Right atrium auricular region (tissue), 2 donors: Measurements from ENCODE around the gene HDAC11. TPM values are rescaled to one million over a fixed set of nuclear protein-coding genes. Genes with fewer than 3 reads are reported as not detected.
A peak's percentile ranks its signal among the peaks of the same experiment; 100 is the strongest.

Source experiments
- DNase-seq: peaks from one replicate; pipeline ENCODE4 v3.0.0-alpha.2; 2019; ENCODE audit warnings: low spot score
- H3K27ac ChIP-seq, 2 donors: fragments of 200-600 bp; sonication (generic); 1 replicate in 1 of 2; 2 replicates in 1 of 2; pipeline ENCODE4 v1.5.1; 2016 to 2019
- H3K27me3 ChIP-seq, 2 donors: fragments of 200-600 bp; sonication (generic); one replicate each; pipeline versions ENCODE4 v1.5.1 to v1.6.0; 2017 to 2019
- H3K36me3 ChIP-seq: fragments of 200-600 bp; sonication (generic); one replicate; pipeline ENCODE4 v1.5.1; 2016
- H3K4me1 ChIP-seq, 2 donors: fragments of 200-600 bp; sonication (generic); one replicate each; pipeline versions ENCODE4 v1.5.1 to v1.6.0; 2017 to 2019
- H3K4me3 ChIP-seq, 2 donors: fragments of 200-600 bp; sonication (generic); 1 replicate in 1 of 2; 2 replicates in 1 of 2; pipeline ENCODE4 v1.5.1; 2017 to 2019; ENCODE audit warnings: mild to moderate bottlenecking in 1 of 2, moderate library complexity in 1 of 2
- H3K9me3 ChIP-seq, 2 donors: fragments of 200-600 bp; sonication (generic); one replicate each; pipeline ENCODE4 v1.5.1; 2019
- total RNA-seq, 2 donors: library from RNA; depleted of rRNA; stranded (reverse); fragments of >200 nt; gene quantifications; one replicate each; pipeline ENCODE4 v1.1.0, GENCODE V29; 2016
- TF ChIP-seq, protein P1 (sequence below), 2 donors: fragments of 200-600 bp; sonication (generic); IDR thresholded peaks; one replicate each; pipeline ENCODE4 v1.5.1; 2019; ENCODE audit warnings: antibody characterized with exemption in 2 of 2

The HDAC11 gene
- total RNA-seq, 2 donors from 2014 or later: 30.6 to 30.7 TPM

DNA sequence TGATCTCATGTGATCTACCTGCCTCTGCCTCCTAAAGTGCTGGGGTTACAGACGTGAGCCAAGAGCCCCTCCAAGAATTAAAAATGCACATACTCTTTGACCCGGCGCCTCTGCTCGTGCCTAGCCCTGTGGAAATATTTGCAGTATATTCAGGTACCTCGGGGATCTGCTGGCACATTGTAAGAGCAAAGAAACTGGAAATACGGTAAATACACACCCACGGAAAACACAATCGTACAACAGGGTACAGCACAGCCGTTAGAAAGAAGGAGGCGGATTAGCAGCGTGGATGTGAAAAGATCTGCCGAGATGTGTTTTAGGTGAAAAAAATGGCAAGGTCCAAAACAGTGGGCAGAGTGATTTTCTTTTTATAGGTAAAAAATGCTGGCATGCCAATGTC, 6.1 kb upstream of the HDAC11 start:
- no peaks in the 10 kb centered on the region for H3K9me3 ChIP-seq
- no peaks in the 10 kb centered on the region for H3K36me3 ChIP-seq
- no peak overlapping the region for H3K27ac ChIP-seq
- H3K4me3 ChIP-seq: no peak overlapping the region
- H3K4me1 ChIP-seq: peaks cover 0 to 9% of the 10 kb centered on the region in 2 donors
- TF ChIP-seq, protein P1, sequence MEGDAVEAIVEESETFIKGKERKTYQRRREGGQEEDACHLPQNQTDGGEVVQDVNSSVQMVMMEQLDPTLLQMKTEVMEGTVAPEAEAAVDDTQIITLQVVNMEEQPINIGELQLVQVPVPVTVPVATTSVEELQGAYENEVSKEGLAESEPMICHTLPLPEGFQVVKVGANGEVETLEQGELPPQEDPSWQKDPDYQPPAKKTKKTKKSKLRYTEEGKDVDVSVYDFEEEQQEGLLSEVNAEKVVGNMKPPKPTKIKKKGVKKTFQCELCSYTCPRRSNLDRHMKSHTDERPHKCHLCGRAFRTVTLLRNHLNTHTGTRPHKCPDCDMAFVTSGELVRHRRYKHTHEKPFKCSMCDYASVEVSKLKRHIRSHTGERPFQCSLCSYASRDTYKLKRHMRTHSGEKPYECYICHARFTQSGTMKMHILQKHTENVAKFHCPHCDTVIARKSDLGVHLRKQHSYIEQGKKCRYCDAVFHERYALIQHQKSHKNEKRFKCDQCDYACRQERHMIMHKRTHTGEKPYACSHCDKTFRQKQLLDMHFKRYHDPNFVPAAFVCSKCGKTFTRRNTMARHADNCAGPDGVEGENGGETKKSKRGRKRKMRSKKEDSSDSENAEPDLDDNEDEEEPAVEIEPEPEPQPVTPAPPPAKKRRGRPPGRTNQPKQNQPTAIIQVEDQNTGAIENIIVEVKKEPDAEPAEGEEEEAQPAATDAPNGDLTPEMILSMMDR (IDR thresholded peaks at IDR 0.05): no peak
- H3K27me3 ChIP-seq: no peaks in the 10 kb centered on the region
- no peak for DNase-seq

DNA sequence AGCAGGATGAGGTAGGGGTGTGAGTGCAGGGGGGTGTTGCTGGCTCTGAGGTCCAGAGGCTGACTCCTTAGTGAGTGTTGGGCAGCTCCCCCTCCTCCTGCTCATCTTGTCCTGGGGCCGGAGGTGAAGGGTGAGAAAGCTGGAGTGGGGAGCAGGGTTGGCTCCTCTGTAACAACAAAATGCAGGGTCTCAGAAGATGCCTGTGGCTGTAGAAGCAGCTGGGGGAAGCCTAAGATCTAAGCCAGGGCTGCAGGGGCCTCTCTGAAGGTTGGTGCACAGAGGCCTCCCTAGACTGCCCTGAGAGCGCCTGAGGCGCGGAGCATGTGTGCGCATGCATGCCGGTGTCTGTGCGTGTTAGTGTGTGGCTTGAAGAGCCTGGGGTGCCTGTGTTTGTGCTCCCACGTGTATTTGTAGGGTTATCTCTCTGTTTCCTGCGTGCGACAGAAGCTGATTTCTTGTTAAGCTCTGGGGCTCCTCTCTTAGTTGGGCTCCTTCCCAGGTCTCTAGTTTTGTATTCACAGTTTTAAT, 5.3 kb upstream of the HDAC11 start:
- Histone ChIP-seq H3K36me3 (no peaks in the 10 kb centered on the region), H3K27me3 (no peaks in the 10 kb centered on the region), H3K27ac (no peak overlapping the region), H3K9me3 (no peaks in the 10 kb centered on the region), H3K4me3 (no peak overlapping the region), H3K4me1 (peaks cover 0 to 15% of the 10 kb centered on the region in 2 donors)
- DNase-seq: no peak
- TF ChIP-seq, protein P1 (IDR thresholded peaks at IDR 0.05): no peak

DNA sequence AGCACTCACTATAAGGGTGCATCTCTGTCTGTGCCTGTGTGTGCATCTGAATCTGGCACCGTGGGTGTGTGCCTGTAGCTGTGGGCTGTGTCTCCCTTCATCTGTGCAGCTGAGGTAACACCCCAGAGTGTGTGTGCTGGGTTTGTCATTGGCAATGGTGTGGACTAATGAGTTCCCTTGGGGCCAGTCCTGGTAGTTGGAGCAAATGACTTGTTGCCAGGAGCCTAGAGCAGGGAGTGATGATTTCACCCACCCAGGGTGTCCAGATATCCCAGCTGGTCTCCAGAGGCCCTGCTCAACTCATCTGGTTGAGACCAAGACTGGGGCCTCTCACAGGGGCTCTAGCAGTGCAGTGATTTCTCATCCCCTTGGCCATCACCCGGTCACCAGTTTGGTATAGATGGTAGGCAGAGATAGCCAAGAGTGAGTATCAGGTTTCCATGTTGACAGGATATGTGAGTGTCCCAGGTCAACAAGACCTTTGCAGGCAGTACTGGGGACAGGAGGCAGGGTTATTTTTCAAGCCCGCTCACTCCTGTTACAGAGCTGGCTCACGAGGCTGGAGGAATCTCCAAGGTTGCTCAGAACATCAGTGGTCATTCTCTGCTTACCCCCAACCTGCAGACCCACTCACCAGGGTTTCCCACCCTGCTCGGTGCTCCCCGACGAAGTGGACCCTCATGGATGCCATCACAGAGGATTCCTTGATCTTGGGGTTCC, 4.1 kb upstream of the HDAC11 start:
- no peaks in the 10 kb centered on the region for H3K36me3 ChIP-seq
- no peak for DNase-seq
- TF ChIP-seq, protein P1 (IDR thresholded peaks at IDR 0.05): no peak
- H3K27ac ChIP-seq: no peak overlapping the region
- no peaks in the 10 kb centered on the region for H3K27me3 ChIP-seq
- H3K9me3 ChIP-seq: no peaks in the 10 kb centered on the region
- no peak overlapping the region for H3K4me3 ChIP-seq
- H3K4me1 ChIP-seq: peaks cover 0 to 20% of the 10 kb centered on the region in 2 donors

DNA sequence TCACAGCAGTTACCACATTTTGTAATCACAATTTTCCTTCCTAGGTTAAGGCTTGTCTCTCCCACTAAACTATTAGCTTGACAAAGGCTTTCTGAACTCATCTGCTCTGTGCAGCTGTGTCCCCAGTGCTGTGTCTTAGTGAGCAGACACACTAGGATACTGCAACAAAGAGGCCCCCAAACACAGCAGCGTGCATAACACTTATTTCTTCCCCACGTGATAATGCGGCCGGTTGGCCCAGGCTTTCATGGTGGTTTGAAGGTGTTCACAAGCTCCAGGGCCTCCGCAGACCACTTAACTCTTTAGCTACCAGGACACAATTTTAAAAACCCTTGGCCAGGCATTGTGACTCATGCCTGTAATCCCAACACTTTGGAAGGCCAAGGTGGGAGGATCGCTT, 2.2 kb upstream of the HDAC11 start:
- no peak for DNase-seq

DNA sequence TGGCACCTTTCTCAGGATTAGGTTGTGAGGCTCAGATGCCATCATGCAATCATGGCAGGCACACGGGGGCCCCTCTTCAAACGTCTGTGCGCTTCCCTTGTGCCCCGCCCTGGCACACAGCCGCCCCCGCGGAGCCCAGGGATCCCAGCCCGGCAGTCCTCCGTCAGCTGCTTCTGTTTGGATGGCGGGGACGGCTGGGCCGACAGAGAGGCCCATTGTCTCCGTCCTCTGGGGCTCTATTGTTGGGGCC, 849 bp upstream of the HDAC11 start:
- no peaks in the 10 kb centered on the region for H3K9me3 ChIP-seq
- H3K4me3 ChIP-seq: peak overlapping the region; percentile 69 to 75
- H3K4me1 ChIP-seq: peaks cover 0 to 25% of the 10 kb centered on the region in 2 donors
- no peak for DNase-seq
- TF ChIP-seq, protein P1 (IDR thresholded peaks at IDR 0.05): no peak
- H3K27me3 ChIP-seq: no peaks in the 10 kb centered on the region
- H3K36me3 ChIP-seq: no peaks in the 10 kb centered on the region
- H3K27ac ChIP-seq: peak overlapping the region; percentile 88 to 96

More for the DNA sequence above, 2.2 kb upstream of the HDAC11 start:
- peaks cover 0 to 24% of the 10 kb centered on the region in 2 donors for H3K4me1 ChIP-seq
- H3K27me3 ChIP-seq: no peaks in the 10 kb centered on the region
- no peak overlapping the region for H3K27ac ChIP-seq
- H3K36me3 ChIP-seq: no peaks in the 10 kb centered on the region
- TF ChIP-seq, protein P1 (IDR thresholded peaks at IDR 0.05): no peak
- no peak overlapping the region for H3K4me3 ChIP-seq
- H3K9me3 ChIP-seq: no peaks in the 10 kb centered on the region
